K562 (cell line): ENCODE results near the gene SETDB1. TPM values are rescaled to one million over a fixed set of nuclear protein-coding genes. Genes with fewer than 3 reads are reported as not detected.

ENCODE experiments used
- ATF3 ChIP-seq, 2 experiments: fragments of 450-650 bp in 1 of 2; sonication (generic) in 1 of 2; formaldehyde crosslinking in 1 of 2; IDR thresholded peaks in 1 of 2; conservative IDR thresholded peaks in 1 of 2; 2 replicates each; pipeline versions ENCODE4 v1.6.1 to v1.8.1; 2016 to 2023; ENCODE audit warnings: mild to moderate bottlenecking in 2 of 2, moderate library complexity in 2 of 2, inconsistent platforms in 1 of 2, missing genetic modification reagents in 1 of 2
- DMBX1 ChIP-seq: fragments of 250-450 bp; sonication (Bioruptor Pico); IDR thresholded peaks from 2 replicates; pipeline ENCODE4 v1.8.0; 2022; ENCODE audit warnings: inconsistent platforms, mild to moderate bottlenecking, moderate library complexity, borderline replicate concordance
- FOXK2 ChIP-seq, 2 experiments: fragments of 450-650 bp; IDR thresholded peaks in 1 of 2; conservative IDR thresholded peaks in 1 of 2; 2 replicates each; pipeline ENCODE4 v1.6.1; 2016; ENCODE audit warnings: low read depth in 2 of 2, mild to moderate bottlenecking in 1 of 2
- FOXO4 ChIP-seq: fragments of 450-650 bp; formaldehyde crosslinking; IDR thresholded peaks from 2 replicates; pipeline ENCODE4 v1.4.0; 2020; ENCODE audit warnings: mild to moderate bottlenecking, moderate library complexity
- GMEB1 ChIP-seq: fragments of 250-450 bp; sonication (Bioruptor Pico); IDR thresholded peaks from 2 replicates; pipeline ENCODE4 v1.4.0; 2020; ENCODE audit warnings: mild to moderate bottlenecking
- KAT2B ChIP-seq: IDR thresholded peaks from one replicate; pipeline ENCODE4 v1.6.1; 2012; ENCODE audit warnings: low read depth, mild to moderate bottlenecking, control low read depth, inconsistent platforms, low read length, moderate library complexity
- KAT8 ChIP-seq: fragments of 450-650 bp; IDR thresholded peaks from 2 replicates; pipeline ENCODE4 v1.6.1; 2016; ENCODE audit warnings: low read depth, mild to moderate bottlenecking
- KHSRP ChIP-seq: fragments of 450-650 bp; IDR thresholded peaks from 2 replicates; pipeline ENCODE4 v1.6.1; 2017
- MCM5 ChIP-seq: fragments of 450-650 bp; IDR thresholded peaks from 2 replicates; pipeline ENCODE4 v1.6.1; 2016; ENCODE audit warnings: low read depth
- MCM7 ChIP-seq, 2 experiments: fragments of 450-650 bp; IDR thresholded peaks; 2 replicates each; pipeline ENCODE4 v1.6.1; 2016 to 2018
- MXI1 ChIP-seq: IDR thresholded peaks from 2 replicates; pipeline ENCODE4 v1.6.1; 2011; ENCODE audit warnings: low read depth, mild to moderate bottlenecking, improper control_type of control experiment, low read length
- NUFIP1 ChIP-seq: fragments of 450-650 bp; IDR thresholded peaks from 2 replicates; pipeline ENCODE4 v1.6.1; 2018; ENCODE audit not compliant: partially characterized antibody
- POLR2AphosphoS5 ChIP-seq: IDR thresholded peaks from 2 replicates; pipeline ENCODE4 v1.6.1; 2011; ENCODE audit warnings: mild to moderate bottlenecking, low read depth, low read length, moderate library complexity; ENCODE audit not compliant: control insufficient read depth, insufficient read depth
- RAD51 ChIP-seq: fragments of 450-650 bp; IDR thresholded peaks from 2 replicates; pipeline ENCODE4 v1.7.1; 2016; ENCODE audit warnings: low read depth, mild to moderate bottlenecking, borderline replicate concordance
- SRSF7 ChIP-seq: fragments of 200-400 bp; formaldehyde crosslinking; optimal IDR thresholded peaks from 2 replicates; pipeline ENCODE3; 2017; ENCODE audit warnings: mild to moderate bottlenecking, low read depth, low read length
- TBL1XR1 ChIP-seq, 2 experiments: IDR thresholded peaks; 2 replicates each; pipeline ENCODE4 v1.6.1; 2012; ENCODE audit warnings: improper control_type of control experiment in 2 of 2, low read length in 2 of 2, mild to moderate bottlenecking in 1 of 2
- ZBTB26 ChIP-seq: fragments of 450-650 bp; formaldehyde crosslinking; IDR thresholded peaks from 2 replicates; pipeline ENCODE4 v1.4.0; 2022; ENCODE audit warnings: missing genetic modification characterization
- ZNF134 ChIP-seq: fragments of 250-450 bp; sonication (Bioruptor Pico); conservative IDR thresholded peaks from 2 replicates; pipeline ENCODE4 v1.4.0; 2020
- ZNF23 ChIP-seq: fragments of 250-450 bp; sonication (Bioruptor Pico); IDR thresholded peaks from 2 replicates; pipeline ENCODE4 v1.4.0; 2020; ENCODE audit warnings: mild to moderate bottlenecking
- ZNF280A ChIP-seq: fragments of 450-650 bp; IDR thresholded peaks from 2 replicates; pipeline ENCODE4 v1.6.1; 2018; ENCODE audit warnings: mild to moderate bottlenecking, low read depth; ENCODE audit not compliant: partially characterized antibody
- ZNF57 ChIP-seq: fragments of 450-650 bp; formaldehyde crosslinking; IDR thresholded peaks from 2 replicates; pipeline ENCODE4 v1.4.0; 2020; ENCODE audit warnings: mild to moderate bottlenecking, moderate library complexity
- polyA plus RNA-seq, 8 experiments: library from polyadenylated mRNA; depleted of rRNA in 4 of 8; stranded (reverse) in 5 of 8; unstranded in 3 of 8; fragments of >200 nt; fragmentation: Nextera tagmentation in 2 of 8; fragmentation: Illumina TruSeq in 1 of 8; extraction: Ambion mirVana in 2 of 8; extraction: Trizol in 1 of 8; gene quantifications; 2 replicates each; pipeline versions ENCODE4 v1.2.1 to v1.2.3, GENCODE V29; 2011 to 2014; ENCODE audit warnings: inconsistent platforms in 1 of 8, missing spikeins in 1 of 8
- total RNA-seq, 7 experiments: library from RNA; depleted of rRNA in 6 of 7; stranded (reverse); fragments of >200 nt in 6 of 7; fragmentation: Illumina TruSeq in 2 of 7; extraction: Trizol in 2 of 7; gene quantifications; 2 replicates each; pipeline versions ENCODE4 v1.2.1 to v1.2.3, GENCODE V29; 2011 to 2021; ENCODE audit warnings: low replicate concordance in 1 of 7

SETDB1 gene
- total and polyA plus RNA-seq, 9 of the 15 experiments (the other 6 are each of a cell fraction or from before 2014, with no cell fraction given): 21.5 to 64.4 (median 42.0) TPM

GRCh38 chr1:150976879-150977694, 50.9 kb downstream of the SETDB1 start (continued):
- peak; percentile 80 for TF ChIP-seq ATF3 (IDR thresholded peaks at IDR 0.05)
- TF ChIP-seq ATF3 (CRISPR knock-in tag; conservative IDR thresholded peaks at IDR 0.05): no peak; the same call in 1 of the 2 replicates
- TF ChIP-seq ZNF23 (CRISPR knock-in tag): no peak
- no peak for TF ChIP-seq KAT8
- TF ChIP-seq FOXO4: no peak
- TF ChIP-seq NUFIP1: no peak
- TF ChIP-seq ZBTB26 (CRISPR knock-in tag): no peak
- TF ChIP-seq MXI1: 0 out of 2 replicates have a peak, but pooled peaks have one; percentile 16
- no peak for TF ChIP-seq KHSRP
- TF ChIP-seq DMBX1 (CRISPR knock-in tag): peak; percentile 86
- no peak for TF ChIP-seq KAT2B
- no peak for TF ChIP-seq ZNF57 (CRISPR knock-in tag)
- no peak for TF ChIP-seq SRSF7
- TF ChIP-seq POLR2AphosphoS5: peak; percentile 66
- TF ChIP-seq TBL1XR1 (IDR thresholded peaks at IDR 0.05; ENCODE audit: low read length in 2 of 2): peak; percentile 79 to 92; a peak in 3 of 4 replicates
- peak; percentile 24; the same call in 1 of the 2 replicates for TF ChIP-seq ZNF134 (CRISPR knock-in tag)
- TF ChIP-seq GMEB1 (CRISPR knock-in tag): no peak
- TF ChIP-seq ZNF280A: no peak
- TF ChIP-seq MCM7 (IDR thresholded peaks at IDR 0.05): no peak
- TF ChIP-seq FOXK2 (conservative IDR thresholded peaks at IDR 0.05 in 1 of 2, IDR thresholded peaks at IDR 0.05 in 1 of 2; ENCODE audit: low read depth in 2 of 2): peak in 1 of 2 experiments; percentile 19; a peak in 1 of 4 replicates
- no peak for TF ChIP-seq RAD51
- no peak for TF ChIP-seq MCM5
